Progenitor cell of endocrine pancreas (in vitro differentiated cells): ENCODE measurements around the gene NSF. TPM values are rescaled to one million over a fixed set of nuclear protein-coding genes. Genes with fewer than 3 reads are reported as not detected.

Experiments used
- DNase-seq: peaks from one replicate; pipeline ENCODE4 v3.0.0; 2021; ENCODE audit warnings: low spot score; ENCODE audit not compliant: unreplicated experiment
- H3K27ac Mint-ChIP-seq: 2 replicates; pipeline ENCODE4 v1.8.0; 2021; ENCODE audit warnings: mild to moderate bottlenecking, moderate library complexity, mixed read lengths
- H3K27me3 Mint-ChIP-seq: 2 replicates; pipeline ENCODE4 v1.8.0; 2021; ENCODE audit warnings: mixed read lengths
- H3K36me3 Mint-ChIP-seq: 2 replicates; pipeline ENCODE4 v1.8.0; 2022; ENCODE audit warnings: mixed read lengths; ENCODE audit not compliant: insufficient read depth
- H3K4me1 Mint-ChIP-seq: 2 replicates; pipeline ENCODE4 v1.8.0; 2021; ENCODE audit warnings: low read depth, mixed read lengths
- H3K4me3 Mint-ChIP-seq: 2 replicates; pipeline ENCODE4 v1.8.0; 2021; ENCODE audit warnings: low read depth, mild to moderate bottlenecking, moderate library complexity, mixed read lengths
- H3K9me3 Mint-ChIP-seq: 2 replicates; pipeline ENCODE4 v1.8.0; 2021; ENCODE audit warnings: low read depth, mixed read lengths
- total RNA-seq: library from RNA; stranded (reverse); gene quantifications from 2 replicates; pipeline ENCODE4 v1.2.1, GENCODE V29; 2021
- TF ChIP-seq, protein P1 (sequence below): fragments of 200-600 bp; sonication (generic); IDR thresholded peaks from one replicate; pipeline ENCODE4 v1.5.0; 2021; ENCODE audit warnings: antibody characterized with exemption, mild to moderate bottlenecking; ENCODE audit not compliant: unreplicated experiment

Gene NSF
- total RNA-seq, 1 donor from 2014 or later: 31.3 TPM

DNA sequence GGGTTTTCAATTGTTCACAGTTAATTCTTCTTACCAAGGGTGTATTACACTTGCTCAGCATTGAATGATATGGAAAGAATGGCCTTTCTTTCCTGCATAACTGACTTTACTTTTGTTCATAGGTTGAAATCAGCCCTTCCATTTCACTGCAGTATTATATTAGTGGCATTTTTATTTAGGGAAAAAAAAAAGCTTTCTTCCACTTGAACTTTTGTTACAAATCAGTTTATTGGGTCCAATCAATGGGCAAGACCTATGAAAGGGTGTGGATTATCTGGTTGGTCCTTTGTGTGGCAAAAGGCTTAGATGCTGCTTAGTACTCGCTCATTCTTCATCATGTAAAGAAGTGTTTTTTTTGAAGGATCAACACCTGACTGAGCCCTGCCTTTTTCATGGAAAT lies 154.0 kb downstream of the NSF start:
- no peak for DNase-seq
- TF ChIP-seq, protein P1, sequence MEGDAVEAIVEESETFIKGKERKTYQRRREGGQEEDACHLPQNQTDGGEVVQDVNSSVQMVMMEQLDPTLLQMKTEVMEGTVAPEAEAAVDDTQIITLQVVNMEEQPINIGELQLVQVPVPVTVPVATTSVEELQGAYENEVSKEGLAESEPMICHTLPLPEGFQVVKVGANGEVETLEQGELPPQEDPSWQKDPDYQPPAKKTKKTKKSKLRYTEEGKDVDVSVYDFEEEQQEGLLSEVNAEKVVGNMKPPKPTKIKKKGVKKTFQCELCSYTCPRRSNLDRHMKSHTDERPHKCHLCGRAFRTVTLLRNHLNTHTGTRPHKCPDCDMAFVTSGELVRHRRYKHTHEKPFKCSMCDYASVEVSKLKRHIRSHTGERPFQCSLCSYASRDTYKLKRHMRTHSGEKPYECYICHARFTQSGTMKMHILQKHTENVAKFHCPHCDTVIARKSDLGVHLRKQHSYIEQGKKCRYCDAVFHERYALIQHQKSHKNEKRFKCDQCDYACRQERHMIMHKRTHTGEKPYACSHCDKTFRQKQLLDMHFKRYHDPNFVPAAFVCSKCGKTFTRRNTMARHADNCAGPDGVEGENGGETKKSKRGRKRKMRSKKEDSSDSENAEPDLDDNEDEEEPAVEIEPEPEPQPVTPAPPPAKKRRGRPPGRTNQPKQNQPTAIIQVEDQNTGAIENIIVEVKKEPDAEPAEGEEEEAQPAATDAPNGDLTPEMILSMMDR: no peak
- H3K4me3 Mint-ChIP-seq: no peak overlapping the region
- H3K27ac Mint-ChIP-seq: no peak overlapping the region
- H3K4me1 Mint-ChIP-seq: peaks cover 22% of the 10 kb centered on the region
- H3K27me3 Mint-ChIP-seq: peaks cover 3% of the 10 kb centered on the region
- H3K9me3 Mint-ChIP-seq: no peaks in the 10 kb centered on the region
- peaks cover 4% of the 10 kb centered on the region for H3K36me3 Mint-ChIP-seq

DNA sequence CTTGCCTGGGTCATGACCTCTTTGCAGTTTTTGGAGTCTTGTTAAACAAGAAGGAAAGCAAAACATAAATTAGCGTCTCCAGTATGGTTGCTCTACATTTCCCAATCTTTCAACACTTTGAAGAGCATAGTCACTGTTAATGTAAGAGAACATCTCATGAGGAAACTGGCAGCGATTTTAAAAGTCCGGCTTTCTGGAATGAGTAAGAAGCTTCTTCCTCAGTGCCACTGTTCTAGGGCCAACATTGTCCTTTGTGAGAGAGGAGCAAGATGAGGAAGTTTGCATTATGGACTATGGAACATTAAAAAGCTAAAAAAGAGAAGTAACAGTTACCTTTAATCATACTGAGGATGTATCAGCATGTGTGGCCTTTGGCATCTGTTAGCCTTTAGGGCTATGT lies 154.9 kb downstream of the NSF start:
- Mint-ChIP-seq H3K4me1 (peaks cover 17% of the 10 kb centered on the region), H3K27ac (no peak overlapping the region), H3K27me3 (peaks cover 3% of the 10 kb centered on the region), H3K4me3 (no peak overlapping the region), H3K36me3 (peaks cover 3% of the 10 kb centered on the region), H3K9me3 (no peaks in the 10 kb centered on the region)
- DNase-seq: no peak
- TF ChIP-seq, protein P1: no peak

DNA sequence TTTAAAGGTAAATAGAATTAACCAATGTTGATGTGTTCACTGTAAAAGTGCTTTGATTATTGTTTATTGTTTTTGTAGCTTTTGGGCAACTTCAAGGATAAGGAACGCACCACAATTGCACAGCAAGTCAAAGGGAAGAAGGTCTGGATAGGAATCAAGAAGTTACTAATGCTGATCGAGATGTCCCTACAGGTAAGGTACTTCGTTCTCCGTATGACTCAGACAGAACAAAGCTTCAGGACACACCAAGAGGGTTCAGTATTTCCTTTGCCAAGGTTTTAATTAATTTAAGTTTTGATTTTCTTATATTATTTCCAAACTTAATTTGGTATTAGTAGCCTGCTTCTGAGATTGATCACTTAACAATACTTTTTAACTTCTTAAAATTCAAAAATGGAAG lies 161.0 kb downstream of the NSF start:
- DNase-seq: no peak
- H3K9me3 Mint-ChIP-seq: no peaks in the 10 kb centered on the region
- H3K27ac Mint-ChIP-seq: no peak overlapping the region
- peaks cover 8% of the 10 kb centered on the region for H3K36me3 Mint-ChIP-seq
- H3K4me1 Mint-ChIP-seq: peaks cover 4% of the 10 kb centered on the region
- no peak overlapping the region for H3K4me3 Mint-ChIP-seq
- H3K27me3 Mint-ChIP-seq: no peaks in the 10 kb centered on the region
- TF ChIP-seq, protein P1: no peak

DNA sequence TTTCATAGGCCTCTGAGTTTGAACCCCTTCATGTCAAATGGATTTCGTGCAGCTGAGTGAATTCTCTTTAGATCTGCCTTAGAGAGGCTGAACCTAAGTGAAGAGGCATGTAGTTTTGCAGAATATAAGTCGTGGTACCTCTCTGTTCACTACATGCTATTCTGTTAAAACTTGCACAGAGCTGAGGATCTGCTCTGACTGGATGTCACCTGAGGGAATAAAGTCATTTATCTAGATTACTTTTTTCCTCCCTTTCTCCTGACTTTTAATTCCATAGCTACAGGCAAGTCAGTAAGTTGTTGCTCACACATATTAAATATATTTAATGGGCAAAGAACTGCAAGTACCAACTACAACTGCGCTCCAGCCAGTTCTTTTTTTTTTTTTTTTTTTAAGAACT lies 163.3 kb downstream of the NSF start:
- Mint-ChIP-seq H3K27me3 (no peaks in the 10 kb centered on the region), H3K4me1 (peaks cover 2% of the 10 kb centered on the region), H3K27ac (no peak overlapping the region), H3K4me3 (no peak overlapping the region), H3K9me3 (no peaks in the 10 kb centered on the region), H3K36me3 (peaks cover 9% of the 10 kb centered on the region)
- TF ChIP-seq, protein P1: no peak
- DNase-seq: no peak

DNA sequence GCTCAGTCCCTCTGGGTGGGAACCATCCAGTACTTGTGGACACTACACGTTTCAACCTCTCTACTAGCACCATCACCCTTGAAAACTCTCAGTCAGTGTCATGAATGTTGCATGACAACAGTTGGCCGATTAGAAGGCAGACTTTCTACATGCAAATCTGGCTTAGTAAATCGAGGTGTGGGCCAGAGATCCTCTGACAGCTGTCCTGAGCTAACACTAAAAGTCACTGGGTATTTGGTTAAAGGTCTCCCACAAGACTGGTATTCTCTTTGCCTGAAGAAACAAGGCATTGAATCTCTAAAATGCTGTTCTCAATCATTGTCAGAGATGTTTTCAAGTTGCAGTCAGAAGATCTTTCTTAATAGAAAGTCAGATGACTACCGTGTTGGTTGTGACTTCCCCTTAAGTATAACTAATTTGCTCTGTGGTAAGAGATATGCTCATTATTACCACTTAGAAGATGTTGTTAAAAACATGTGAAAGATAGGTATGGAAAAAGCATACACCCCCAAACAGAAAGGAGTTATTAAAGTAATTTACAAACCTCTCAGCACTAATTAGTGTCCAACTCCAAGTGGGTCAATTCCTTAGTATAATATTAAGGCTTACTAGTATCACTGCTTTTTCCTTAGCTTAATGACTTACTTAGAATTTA lies 165.7 kb downstream of the NSF start:
- Mint-ChIP-seq H3K27ac (no peak overlapping the region), H3K4me3 (no peak overlapping the region), H3K4me1 (peaks cover 8% of the 10 kb centered on the region), H3K27me3 (no peaks in the 10 kb centered on the region), H3K36me3 (peaks cover 7% of the 10 kb centered on the region), H3K9me3 (no peaks in the 10 kb centered on the region)
- TF ChIP-seq, protein P1: no peak
- no peak for DNase-seq
